Measurements from ENCODE around the gene CD200R1L. TPM values are rescaled to one million over a fixed set of nuclear protein-coding genes. Genes with fewer than 3 reads are reported as not detected.

CD200R1L gene
- total and polyA plus RNA-seq, 2 experiments from 2014 or later, result not detected

DNA sequence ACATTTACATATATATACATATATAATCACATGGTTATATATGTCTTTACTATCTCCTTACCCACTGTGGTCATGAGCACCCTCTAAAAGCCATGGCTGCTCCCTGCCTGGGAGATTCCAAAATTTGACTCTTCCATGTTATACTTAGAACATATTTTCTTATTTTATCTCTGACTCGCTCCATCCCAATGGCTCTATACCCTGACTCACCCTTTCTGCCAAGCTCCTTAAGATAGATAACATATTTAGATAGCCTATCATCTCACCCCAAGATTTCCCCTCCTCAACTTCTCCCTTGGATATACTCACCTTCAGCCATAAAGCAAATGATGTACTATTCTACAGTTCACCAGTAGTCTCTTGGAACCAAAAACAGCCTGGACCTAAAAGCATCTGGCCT lies 65.1 kb downstream of the CD200R1L start:
- H3K9me3 Mint-ChIP-seq, result no peaks in the 10 kb centered on the region
- H3K4me1 ChIP-seq (ENCODE audit: insufficient read depth), result no peaks in the 10 kb centered on the region
- no peaks in the 10 kb centered on the region for H3K4me1 Mint-ChIP-seq
- no peaks in the 10 kb centered on the region for H3K27me3 Mint-ChIP-seq (ENCODE audit: insufficient read depth, low read depth, poor library complexity)
- H3K27me3 ChIP-seq (ENCODE audit: insufficient read depth), result no peaks in the 10 kb centered on the region
- peaks cover 10% of the 10 kb centered on the region; the same call in 1 of the 2 replicates for H3K9me2 ChIP-seq (ENCODE audit: insufficient read depth)
- no peak overlapping the region for H3K27ac ChIP-seq (ENCODE audit: low read depth)
- no peaks in the 10 kb centered on the region for H3K36me3 Mint-ChIP-seq (ENCODE audit: low read depth)
- H3K79me2 ChIP-seq (replicated peaks; ENCODE audit: insufficient read depth), result no peaks in the 10 kb centered on the region
- DNase-seq (ENCODE audit: low spot score), result no peak
- no peak overlapping the region for H3K4me3 Mint-ChIP-seq
- ATAC-seq, result no peak
- H3K4me2 ChIP-seq, result no peak overlapping the region
- H3K27ac Mint-ChIP-seq, result no peak overlapping the region
- TF ChIP-seq NANOG (IDR thresholded peaks at IDR 0.05; ENCODE audit: borderline replicate concordance) (no peak), STAT1 (IDR thresholded peaks at IDR 0.05; ENCODE audit: unreplicated experiment) (no peak), ZNF331 (CRISPR knock-in tag; IDR thresholded peaks at IDR 0.05; ENCODE audit: low read depth) (no peak)
- TF ChIP-seq, protein P1, sequence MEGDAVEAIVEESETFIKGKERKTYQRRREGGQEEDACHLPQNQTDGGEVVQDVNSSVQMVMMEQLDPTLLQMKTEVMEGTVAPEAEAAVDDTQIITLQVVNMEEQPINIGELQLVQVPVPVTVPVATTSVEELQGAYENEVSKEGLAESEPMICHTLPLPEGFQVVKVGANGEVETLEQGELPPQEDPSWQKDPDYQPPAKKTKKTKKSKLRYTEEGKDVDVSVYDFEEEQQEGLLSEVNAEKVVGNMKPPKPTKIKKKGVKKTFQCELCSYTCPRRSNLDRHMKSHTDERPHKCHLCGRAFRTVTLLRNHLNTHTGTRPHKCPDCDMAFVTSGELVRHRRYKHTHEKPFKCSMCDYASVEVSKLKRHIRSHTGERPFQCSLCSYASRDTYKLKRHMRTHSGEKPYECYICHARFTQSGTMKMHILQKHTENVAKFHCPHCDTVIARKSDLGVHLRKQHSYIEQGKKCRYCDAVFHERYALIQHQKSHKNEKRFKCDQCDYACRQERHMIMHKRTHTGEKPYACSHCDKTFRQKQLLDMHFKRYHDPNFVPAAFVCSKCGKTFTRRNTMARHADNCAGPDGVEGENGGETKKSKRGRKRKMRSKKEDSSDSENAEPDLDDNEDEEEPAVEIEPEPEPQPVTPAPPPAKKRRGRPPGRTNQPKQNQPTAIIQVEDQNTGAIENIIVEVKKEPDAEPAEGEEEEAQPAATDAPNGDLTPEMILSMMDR (conservative IDR thresholded peaks at IDR 0.05; ENCODE audit: low read depth in 2 of 2), result no peak
- no peaks in the 10 kb centered on the region for H3F3A ChIP-seq (replicated peaks; ENCODE audit: low read depth)
- H2AFZ ChIP-seq, result no peak overlapping the region
- H3K36me3 ChIP-seq (ENCODE audit: insufficient read depth), result no peaks in the 10 kb centered on the region
- no peak overlapping the region for H3K4me3 ChIP-seq
- H4K20me1 ChIP-seq (replicated peaks; ENCODE audit: insufficient read depth), result no peaks in the 10 kb centered on the region

DNA sequence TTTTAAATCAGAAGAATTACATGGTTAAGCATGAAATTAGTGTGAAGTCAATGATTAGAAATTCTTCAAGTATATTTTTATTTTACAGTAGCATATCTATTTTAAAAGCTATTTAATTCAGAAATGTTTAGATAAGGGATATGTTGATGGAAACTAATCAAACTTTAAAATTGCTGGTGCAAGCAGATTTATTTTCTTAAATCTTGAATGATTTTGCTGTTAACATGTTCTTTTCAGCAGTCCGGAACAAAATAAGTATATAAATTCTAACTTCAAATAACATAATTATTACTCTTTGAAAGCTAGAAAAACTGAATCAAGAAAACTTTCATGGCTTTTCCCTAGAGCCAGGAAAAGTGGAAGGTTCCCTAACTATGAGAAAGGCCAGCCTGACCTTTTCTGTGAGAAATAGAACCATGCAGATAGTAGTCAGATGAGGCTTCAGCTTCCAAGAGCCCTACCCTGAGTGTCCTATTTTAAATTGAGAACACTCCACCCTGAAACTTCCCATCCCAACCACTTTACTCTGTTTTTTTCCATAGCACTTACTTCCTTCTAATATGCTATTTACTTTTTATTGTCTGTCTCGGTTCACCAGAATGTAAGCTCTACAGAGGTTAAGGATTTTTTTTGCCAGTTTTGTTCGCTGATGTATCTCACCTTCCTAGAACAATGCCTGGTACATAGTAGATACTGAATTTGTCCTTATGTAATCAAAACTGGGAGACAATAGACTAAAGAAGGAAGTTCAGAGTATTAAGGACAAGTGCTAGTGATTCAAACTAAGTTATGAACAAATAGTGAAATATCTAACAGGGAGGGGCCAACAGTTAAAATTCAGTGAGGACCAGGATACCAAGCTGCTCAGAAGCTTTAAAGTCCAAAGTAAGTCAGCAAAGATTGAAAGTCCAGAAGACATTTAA lies 66.8 kb downstream of the CD200R1L start:
- Histone ChIP-seq H3F3A (replicated peaks; ENCODE audit: low read depth) (no peaks in the 10 kb centered on the region), H3K79me2 (replicated peaks; ENCODE audit: insufficient read depth) (no peaks in the 10 kb centered on the region), H3K36me3 (ENCODE audit: insufficient read depth) (no peaks in the 10 kb centered on the region), H4K20me1 (replicated peaks; ENCODE audit: insufficient read depth) (no peaks in the 10 kb centered on the region), H3K27me3 (ENCODE audit: insufficient read depth) (no peaks in the 10 kb centered on the region), H3K4me1 (ENCODE audit: insufficient read depth) (no peaks in the 10 kb centered on the region), H3K4me2 (no peak overlapping the region), H3K27ac (ENCODE audit: low read depth) (no peak overlapping the region), H3K4me3 (no peak overlapping the region), H2AFZ (no peak overlapping the region), H3K9me2 (ENCODE audit: insufficient read depth) (peaks cover 10% of the 10 kb centered on the region; the same call in 1 of the 2 replicates)
- ATAC-seq (no peak), DNase-seq (ENCODE audit: low spot score) (no peak)
- no peak overlapping the region for H3K4me3 Mint-ChIP-seq
- no peaks in the 10 kb centered on the region for H3K9me3 Mint-ChIP-seq
- no peak overlapping the region for H3K27ac Mint-ChIP-seq
- no peaks in the 10 kb centered on the region for H3K4me1 Mint-ChIP-seq
- no peaks in the 10 kb centered on the region for H3K36me3 Mint-ChIP-seq (ENCODE audit: low read depth)
- H3K27me3 Mint-ChIP-seq (ENCODE audit: insufficient read depth, low read depth, poor library complexity), result no peaks in the 10 kb centered on the region
- no peak for TF ChIP-seq POLR2AphosphoS5 (IDR thresholded peaks at IDR 0.05; ENCODE audit: low read depth)

DNA sequence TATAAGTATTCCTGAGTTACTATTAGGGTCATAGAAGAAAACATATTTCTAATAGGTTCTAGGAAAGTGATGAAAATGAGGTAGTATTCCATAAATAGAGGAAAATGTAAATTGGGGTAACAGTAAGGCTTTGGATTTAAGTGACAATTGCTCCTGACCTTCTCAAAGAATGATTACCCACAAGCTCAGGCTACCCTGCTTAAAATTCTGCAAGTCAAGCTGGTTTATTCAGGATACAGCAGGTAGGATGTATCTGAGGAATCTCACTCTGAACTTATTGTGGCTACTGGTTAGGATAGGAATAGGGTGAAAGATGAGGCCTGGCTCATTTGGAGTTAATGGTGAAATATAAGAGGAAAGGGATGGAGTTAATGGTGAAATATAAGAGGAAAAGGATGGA lies 67.7 kb downstream of the CD200R1L start:
- H3K27me3 ChIP-seq (ENCODE audit: insufficient read depth), result no peaks in the 10 kb centered on the region
- TF ChIP-seq, protein P1 (conservative IDR thresholded peaks at IDR 0.05; ENCODE audit: low read depth in 2 of 2), result no peak
- TF ChIP-seq EZH2phosphoT487 (IDR thresholded peaks at IDR 0.05; ENCODE audit: unreplicated experiment), result no peak
- no peak for TF ChIP-seq STAT1 (IDR thresholded peaks at IDR 0.05; ENCODE audit: unreplicated experiment)
- no peak for TF ChIP-seq EZH2 (IDR thresholded peaks at IDR 0.05; ENCODE audit: low read depth, unreplicated experiment)
- no peak for TF ChIP-seq ZNF114 (CRISPR knock-in tag; IDR thresholded peaks at IDR 0.05)
- TF ChIP-seq POLR2AphosphoS5 (IDR thresholded peaks at IDR 0.05; ENCODE audit: low read depth), result no peak
- H3K27ac ChIP-seq (ENCODE audit: low read depth), result no peak overlapping the region
- DNase-seq (ENCODE audit: low spot score) (no peak), ATAC-seq (no peak)
- H3K4me1 ChIP-seq (ENCODE audit: insufficient read depth), result no peaks in the 10 kb centered on the region
- Mint-ChIP-seq H3K27me3 (ENCODE audit: insufficient read depth, low read depth, poor library complexity) (no peaks in the 10 kb centered on the region), H3K4me1 (no peaks in the 10 kb centered on the region), H3K4me3 (no peak overlapping the region), H3K36me3 (ENCODE audit: low read depth) (no peaks in the 10 kb centered on the region), H3K9me3 (no peaks in the 10 kb centered on the region), H3K27ac (no peak overlapping the region)
- H3K4me2 ChIP-seq, result no peak overlapping the region
- no peaks in the 10 kb centered on the region for H3K79me2 ChIP-seq (replicated peaks; ENCODE audit: insufficient read depth)
- peaks cover 10% of the 10 kb centered on the region; the same call in 1 of the 2 replicates for H3K9me2 ChIP-seq (ENCODE audit: insufficient read depth)
- no peak overlapping the region for H3K4me3 ChIP-seq
- H4K20me1 ChIP-seq (replicated peaks; ENCODE audit: insufficient read depth), result no peaks in the 10 kb centered on the region
- no peaks in the 10 kb centered on the region for H3F3A ChIP-seq (replicated peaks; ENCODE audit: low read depth)
- no peaks in the 10 kb centered on the region for H3K36me3 ChIP-seq (ENCODE audit: insufficient read depth)
- H2AFZ ChIP-seq, result no peak overlapping the region
